SU-DHL-6 (cell line): Measurements from ENCODE around the gene RABGAP1.

ENCODE experiments used
- H2AFZ ChIP-seq: fragments of 200-600 bp; sonication (generic); 2 replicates; pipeline ENCODE4 v1.6.1; 2014; ENCODE audit warnings: low read depth, mild to moderate bottlenecking, moderate library complexity, mixed read lengths, antibody characterized with exemption, low read length; ENCODE audit not compliant: severe bottlenecking
- H3F3A ChIP-seq: fragments of 200-600 bp; shearing (Covaris generic); 2 replicates; pipeline ENCODE4 v1.6.0; 2016; ENCODE audit warnings: antibody characterized with exemption, mild to moderate bottlenecking; ENCODE audit not compliant: insufficient read depth
- H3K27ac ChIP-seq: fragments of 200-600 bp; sonication (generic); 2 replicates; pipeline ENCODE4 v1.5.1; 2016; ENCODE audit warnings: low read depth, mild to moderate bottlenecking, low read length, moderate library complexity, mixed read lengths
- H3K27me3 ChIP-seq: fragments of 200-600 bp; sonication (generic), shearing (Covaris generic); 2 replicates; pipeline ENCODE4 v1.6.0; 2014; ENCODE audit warnings: mild to moderate bottlenecking, low read length
- H3K36me3 ChIP-seq: fragments of 200-600 bp; sonication (generic); 2 replicates; pipeline ENCODE4 v1.6.1; 2014; ENCODE audit warnings: mild to moderate bottlenecking, low read length, mixed read lengths
- H3K4me2 ChIP-seq: fragments of 300-600, 200-600 bp; shearing (Covaris generic), sonication (generic); 2 replicates; pipeline ENCODE4 v1.6.0; 2014; ENCODE audit warnings: low read length, low read depth, mild to moderate bottlenecking; ENCODE audit not compliant: poor library complexity, severe bottlenecking
- H3K4me3 ChIP-seq: fragments of 200-600 bp; sonication (generic); 2 replicates; pipeline ENCODE4 v1.5.1; 2014; ENCODE audit warnings: antibody characterized with exemption, low read length, mild to moderate bottlenecking, mixed read lengths; ENCODE audit not compliant: insufficient read depth, poor library complexity, severe bottlenecking
- H3K79me2 ChIP-seq: fragments of 200-600 bp; sonication (generic); 2 replicates; pipeline ENCODE4 v1.6.1; 2014; ENCODE audit warnings: mild to moderate bottlenecking, low read length, moderate library complexity; ENCODE audit not compliant: insufficient read depth
- H3K9ac ChIP-seq: fragments of 200-600 bp; sonication (generic); 2 replicates; pipeline ENCODE4 v1.7.0; 2014; ENCODE audit warnings: mild to moderate bottlenecking, low read length
- H3K9me2 ChIP-seq: fragments of 200-600 bp; sonication (generic); replicated peaks from 2 replicates; pipeline ENCODE4 v1.6.1; 2014; ENCODE audit warnings: low read length; ENCODE audit not compliant: insufficient read depth
- H3K9me3 ChIP-seq: fragments of 200-600 bp; sonication (generic); 2 replicates; pipeline ENCODE4 v1.6.1; 2014; ENCODE audit warnings: low read length, mixed read lengths; ENCODE audit not compliant: insufficient read depth
- H4K20me1 ChIP-seq: fragments of 200-600 bp; sonication (generic); 2 replicates; pipeline ENCODE4 v1.6.1; 2014; ENCODE audit warnings: low read depth, mild to moderate bottlenecking, antibody characterized with exemption, low read length, moderate library complexity, mixed read lengths
- EZH2phosphoT487 ChIP-seq: fragments of 200-600 bp; sonication (generic), shearing (Covaris generic); conservative IDR thresholded peaks from 2 replicates; pipeline ENCODE4 v1.6.1; 2018; ENCODE audit warnings: mild to moderate bottlenecking, antibody characterized with exemption, low read length, moderate library complexity, mixed read lengths
- TF ChIP-seq, protein P1 (sequence below): fragments of 200-600 bp; sonication (generic); IDR thresholded peaks from one replicate; pipeline ENCODE4 v1.5.1; 2017; ENCODE audit warnings: antibody characterized with exemption, mild to moderate bottlenecking, low read length, moderate library complexity; ENCODE audit not compliant: insufficient read depth, poor library complexity, severe bottlenecking

The RABGAP1 gene

DNA sequence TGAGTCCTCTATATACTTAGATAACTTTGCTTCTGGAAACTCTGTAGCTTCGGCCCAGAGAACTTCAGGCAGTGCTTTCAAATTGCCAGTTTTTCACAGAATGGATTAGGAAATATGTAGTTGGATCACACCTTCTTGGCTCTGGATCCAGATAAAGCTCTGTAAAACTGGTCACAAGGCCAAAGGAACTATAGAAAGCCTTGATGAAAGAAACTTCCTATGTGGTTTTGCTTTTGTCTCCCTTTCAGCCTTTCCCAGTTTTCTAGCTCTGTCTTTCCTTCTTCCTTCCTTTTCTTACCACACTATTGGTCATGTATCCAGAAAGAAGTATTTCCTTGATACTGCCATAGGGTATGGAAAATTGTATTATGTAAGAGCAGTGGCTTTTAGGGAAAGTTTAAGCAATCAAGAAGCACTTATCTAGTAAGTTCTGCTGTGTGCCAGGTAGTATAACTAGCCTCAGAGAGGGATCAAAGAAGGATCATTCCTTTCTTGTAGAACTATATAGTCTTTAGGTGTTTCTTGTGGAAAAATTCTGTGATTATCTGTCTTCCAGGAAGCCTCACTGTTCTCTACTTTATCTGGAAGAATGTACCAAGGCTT lies 98.9 kb downstream of the RABGAP1 start:
- Histone ChIP-seq H3K9me3 (no peaks in the 10 kb centered on the region), H3K4me2 (no peak overlapping the region), H3K27ac (no peak overlapping the region), H3K27me3 (no peaks in the 10 kb centered on the region), H3K79me2 (no peaks in the 10 kb centered on the region), H3K9me2 (no peaks in the 10 kb centered on the region), H3K9ac (no peak overlapping the region), H3K4me3 (no peak overlapping the region), H4K20me1 (no peaks in the 10 kb centered on the region), H3K36me3 (peaks cover 8% of the 10 kb centered on the region; the same call in 1 of the 2 replicates), H3F3A (0 out of 2 replicates have a peak, but pooled peaks cover 5% of the 10 kb centered on the region), H2AFZ (no peak overlapping the region)
- TF ChIP-seq EZH2phosphoT487: no peak
- TF ChIP-seq, protein P1, sequence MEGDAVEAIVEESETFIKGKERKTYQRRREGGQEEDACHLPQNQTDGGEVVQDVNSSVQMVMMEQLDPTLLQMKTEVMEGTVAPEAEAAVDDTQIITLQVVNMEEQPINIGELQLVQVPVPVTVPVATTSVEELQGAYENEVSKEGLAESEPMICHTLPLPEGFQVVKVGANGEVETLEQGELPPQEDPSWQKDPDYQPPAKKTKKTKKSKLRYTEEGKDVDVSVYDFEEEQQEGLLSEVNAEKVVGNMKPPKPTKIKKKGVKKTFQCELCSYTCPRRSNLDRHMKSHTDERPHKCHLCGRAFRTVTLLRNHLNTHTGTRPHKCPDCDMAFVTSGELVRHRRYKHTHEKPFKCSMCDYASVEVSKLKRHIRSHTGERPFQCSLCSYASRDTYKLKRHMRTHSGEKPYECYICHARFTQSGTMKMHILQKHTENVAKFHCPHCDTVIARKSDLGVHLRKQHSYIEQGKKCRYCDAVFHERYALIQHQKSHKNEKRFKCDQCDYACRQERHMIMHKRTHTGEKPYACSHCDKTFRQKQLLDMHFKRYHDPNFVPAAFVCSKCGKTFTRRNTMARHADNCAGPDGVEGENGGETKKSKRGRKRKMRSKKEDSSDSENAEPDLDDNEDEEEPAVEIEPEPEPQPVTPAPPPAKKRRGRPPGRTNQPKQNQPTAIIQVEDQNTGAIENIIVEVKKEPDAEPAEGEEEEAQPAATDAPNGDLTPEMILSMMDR: no peak

DNA sequence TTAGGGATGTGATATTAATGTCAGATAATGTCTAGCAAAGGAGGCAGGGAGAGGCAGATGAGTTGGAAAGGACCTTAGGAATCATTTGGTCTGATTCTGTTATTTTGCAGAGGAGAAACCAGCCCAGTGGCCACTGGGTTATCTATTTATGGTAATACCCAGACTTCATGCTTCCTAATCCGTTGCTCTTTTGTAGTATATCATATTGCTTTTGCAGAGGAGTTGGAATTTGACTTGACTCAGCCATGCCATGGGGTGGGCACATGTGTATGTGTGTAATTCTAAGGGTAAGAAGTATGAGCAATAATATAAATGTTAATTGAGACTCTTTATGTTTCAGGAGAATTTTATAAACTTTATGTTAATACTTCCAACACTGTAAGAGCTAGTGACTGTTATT lies 100.0 kb downstream of the RABGAP1 start:
- Histone ChIP-seq H3K4me3 (no peak overlapping the region), H3F3A (0 out of 2 replicates have a peak, but pooled peaks cover 5% of the 10 kb centered on the region), H3K9me3 (no peaks in the 10 kb centered on the region), H3K27me3 (no peaks in the 10 kb centered on the region), H3K79me2 (no peaks in the 10 kb centered on the region), H4K20me1 (no peaks in the 10 kb centered on the region), H3K27ac (no peak overlapping the region), H2AFZ (no peak overlapping the region), H3K4me2 (no peak overlapping the region), H3K36me3 (peaks cover 8% of the 10 kb centered on the region; the same call in 1 of the 2 replicates), H3K9me2 (no peaks in the 10 kb centered on the region), H3K9ac (no peak overlapping the region)
- TF ChIP-seq, protein P1: no peak
- TF ChIP-seq EZH2phosphoT487: no peak

DNA sequence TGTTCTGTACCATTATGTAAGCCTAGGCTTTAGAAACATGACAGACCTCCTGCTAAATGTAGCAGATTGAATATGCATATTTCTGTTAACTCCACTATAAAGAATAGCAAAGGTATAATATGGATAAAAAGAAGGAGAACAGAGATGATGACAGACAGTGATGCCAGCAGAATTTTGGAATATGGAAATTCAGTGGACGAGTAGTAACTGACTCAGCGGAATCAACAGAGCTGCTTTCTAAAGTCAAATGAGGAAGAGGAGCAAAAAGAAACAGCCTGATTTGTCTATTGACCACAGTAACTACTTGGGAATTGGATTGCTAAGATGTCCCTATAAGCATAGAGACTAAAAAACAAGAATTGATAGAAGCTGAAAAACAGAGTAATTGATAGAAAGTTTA lies 100.7 kb downstream of the RABGAP1 start:
- no peak overlapping the region for H3K4me2 ChIP-seq
- no peaks in the 10 kb centered on the region for H3K9me2 ChIP-seq
- H4K20me1 ChIP-seq: no peaks in the 10 kb centered on the region
- peaks cover 5% of the 10 kb centered on the region; the same call in 1 of the 2 replicates for H3K36me3 ChIP-seq
- H3K27me3 ChIP-seq: no peaks in the 10 kb centered on the region
- H2AFZ ChIP-seq: no peak overlapping the region
- H3K79me2 ChIP-seq: no peaks in the 10 kb centered on the region
- no peak overlapping the region for H3K27ac ChIP-seq
- H3F3A ChIP-seq: 0 out of 2 replicates have a peak, but pooled peaks cover 5% of the 10 kb centered on the region
- no peak overlapping the region for H3K9ac ChIP-seq
- no peak for TF ChIP-seq EZH2phosphoT487
- TF ChIP-seq, protein P1: no peak
- no peaks in the 10 kb centered on the region for H3K9me3 ChIP-seq
- H3K4me3 ChIP-seq: no peak overlapping the region
